Lower leg skin (tissue), 4 donors: Measurements from ENCODE around the gene CCDC177. TPM values are rescaled to one million over a fixed set of nuclear protein-coding genes. Genes with fewer than 3 reads are reported as not detected.

ENCODE experiments used
- DNase-seq, 2 donors: peaks; one replicate each; pipeline ENCODE4 v3.0.0-alpha.2; 2019; ENCODE audit warnings: low spot score in 2 of 2
- H3K4me3 ChIP-seq: fragments of 200-600 bp; sonication (generic); 2 replicates; pipeline ENCODE4 v1.5.1; 2017; ENCODE audit warnings: mild to moderate bottlenecking, low read depth; ENCODE audit not compliant: poor library complexity, severe bottlenecking
- CTCF ChIP-seq, 3 donors: fragments of 450-650 bp; IDR thresholded peaks; one replicate each; pipeline ENCODE4 v1.5.1; 2016; ENCODE audit warnings: antibody characterized with exemption in 3 of 3, mild to moderate bottlenecking in 3 of 3, moderate library complexity in 2 of 3
- POLR2A ChIP-seq, 2 donors: fragments of 450-650 bp; IDR thresholded peaks; one replicate each; pipeline ENCODE4 v1.6.1; 2016 to 2017; ENCODE audit warnings: antibody characterized with exemption in 2 of 2, mild to moderate bottlenecking in 1 of 2, moderate library complexity in 1 of 2
- WGBS, 2 donors: methylation state at CpG; one replicate each; pipeline ENCODE4 v1.1.5; 2018; 5-methylcytosine and 5-hydroxymethylcytosine counted together
- intact Hi-C: fragments of 100-400 bp; cut with DNase I; formaldehyde crosslinking; loops from one replicate; pipeline ENCODE4 v1.15.0; 2023; ENCODE audit warnings: low total_unique reads
- total RNA-seq, 4 donors: library from RNA; depleted of rRNA; stranded (reverse); fragments of >200 nt; gene quantifications; one replicate each; pipeline ENCODE4 v1.1.0, GENCODE V29; 2016

Gene CCDC177
- total RNA-seq, 4 donors from 2014 or later, result 0.12 to 0.19 TPM; not detected in 2

- 88 to 92% methylated on average over 1 of the region's 1 CpG for WGBS, 2 donors
- intact Hi-C loops, result no loop called here
- no peak for DNase-seq
- no peak overlapping the region for H3K4me3 ChIP-seq
- TF ChIP-seq CTCF (IDR thresholded peaks at IDR 0.05), result no peak
- TF ChIP-seq POLR2A (IDR thresholded peaks at IDR 0.05), result no peak
Measured at GRCh38 chr14:69582212-69582611, 7.5 kb upstream of the CCDC177 start.

GRCh38 chr14:69581316-69581935 is 6.8 kb upstream of the CCDC177 start:
- no peak for DNase-seq
- H3K4me3 ChIP-seq, result no peak overlapping the region
- 85 to 90% methylated on average over 7 of the region's 7 CpGs for WGBS, 2 donors
- intact Hi-C loops, result no loop called here
- TF ChIP-seq CTCF (IDR thresholded peaks at IDR 0.05) (no peak), POLR2A (IDR thresholded peaks at IDR 0.05) (no peak)

DNA sequence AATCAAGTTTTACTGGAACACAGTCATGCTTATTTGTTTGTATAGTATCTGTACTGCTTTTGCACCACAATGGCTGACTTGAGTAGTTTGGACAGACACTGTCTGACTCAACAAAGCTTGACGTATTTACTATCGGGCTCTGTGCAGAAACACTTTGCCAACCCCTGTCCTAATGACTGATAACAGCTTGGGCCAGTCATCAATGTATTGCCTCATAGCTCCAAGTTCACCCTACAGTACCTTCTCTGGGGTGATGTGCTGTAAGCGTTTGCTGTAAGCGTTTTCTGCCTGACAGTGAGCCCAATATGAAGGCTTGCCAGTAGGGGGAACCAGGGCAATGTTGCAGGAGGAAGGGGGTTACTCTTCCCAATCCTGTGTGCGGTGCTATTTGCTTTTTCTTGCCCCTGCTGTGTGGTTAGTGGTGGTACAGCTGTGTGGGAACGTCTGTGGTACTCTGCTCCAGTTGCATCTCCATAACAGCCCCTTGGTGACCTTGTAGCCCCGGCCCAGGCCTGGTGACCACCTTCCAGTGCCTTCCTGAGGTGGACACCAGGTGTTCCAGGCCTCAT is 5.4 kb upstream of the CCDC177 start:
- DNase-seq, result no peak
- H3K4me3 ChIP-seq, result no peak overlapping the region
- WGBS, 2 donors, result 46 to 47% methylated on average over 6 to 7 of the region's 7 CpGs
- intact Hi-C loops, result no loop called here
- no peak for TF ChIP-seq CTCF (IDR thresholded peaks at IDR 0.05)
- no peak for TF ChIP-seq POLR2A (IDR thresholded peaks at IDR 0.05)

DNA sequence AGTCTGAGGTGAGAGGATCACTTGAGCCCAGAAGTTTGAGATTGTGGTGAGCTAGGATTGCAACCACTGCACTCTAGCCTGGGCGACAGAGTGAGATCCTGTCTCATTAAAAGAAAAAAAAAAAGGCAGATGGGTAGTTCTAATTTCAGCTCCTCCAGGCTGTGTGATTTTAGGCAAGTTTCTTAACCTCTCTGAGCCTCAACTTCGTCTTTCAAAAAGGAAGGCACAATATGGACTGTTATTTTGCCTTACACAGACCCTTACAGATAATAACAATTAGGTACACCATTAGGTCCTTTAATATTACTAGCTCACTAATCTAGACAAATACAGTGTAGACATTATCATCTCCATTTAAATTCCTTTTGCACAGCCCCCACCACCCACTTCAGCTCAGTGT is 4.8 kb upstream of the CCDC177 start:
- TF ChIP-seq POLR2A (IDR thresholded peaks at IDR 0.05) (no peak), CTCF (IDR thresholded peaks at IDR 0.05) (no peak)
- H3K4me3 ChIP-seq, result no peak overlapping the region
- WGBS, 2 donors, result 84 to 88% methylated on average over 2 of the region's 2 CpGs
- no peak for DNase-seq
- intact Hi-C loops, result loop anchor here (5.0 kb wide), 1 partner anchor 42 kb away; no protein-coding TSS in a partner anchor

DNA sequence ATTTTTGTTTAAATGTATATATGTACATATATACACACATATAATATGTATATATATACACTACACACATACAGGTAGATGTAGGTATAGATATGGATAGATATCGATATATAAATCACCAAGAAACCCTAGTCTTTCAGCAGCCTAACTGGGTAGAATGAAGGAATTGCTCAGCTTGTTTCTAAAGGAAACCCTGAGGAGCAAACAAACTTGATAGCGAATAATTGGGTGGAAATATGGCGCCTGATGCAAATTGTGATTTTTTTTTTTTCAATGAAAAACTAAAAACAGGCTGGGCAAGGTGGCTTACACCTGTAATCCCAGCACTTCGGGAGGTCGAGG is 254 bp upstream of the CCDC177 start:
- intact Hi-C loops, result loop anchor here (5.0 kb wide), 1 partner anchor 38 kb away; no protein-coding TSS in a partner anchor
- TF ChIP-seq CTCF (IDR thresholded peaks at IDR 0.05), result no peak
- TF ChIP-seq POLR2A (IDR thresholded peaks at IDR 0.05), result no peak
- DNase-seq, result no peak
- no peak overlapping the region for H3K4me3 ChIP-seq
- 39 to 45% methylated on average over 5 of the region's 5 CpGs for WGBS, 2 donors

GRCh38 chr14:69573831-69574262 is 824 bp downstream of the CCDC177 start:
- no peak for DNase-seq
- H3K4me3 ChIP-seq, result no peak overlapping the region
- 3% methylated on average over 11 to 15 of the region's 15 CpGs for WGBS, 2 donors
- intact Hi-C loops, result no loop called here
- no peak for TF ChIP-seq CTCF (IDR thresholded peaks at IDR 0.05)
- no peak for TF ChIP-seq POLR2A (IDR thresholded peaks at IDR 0.05)
